Nephron progenitor cell (in vitro differentiated cells): ENCODE results near the gene SVOPL.

Source experiments
- DNase-seq: peaks from one replicate; pipeline ENCODE4 v3.0.0; 2021
- H3K27ac Mint-ChIP-seq: 2 replicates; pipeline ENCODE4 v1.8.0; 2021; ENCODE audit warnings: mild to moderate bottlenecking, moderate library complexity, mixed read lengths
- H3K27me3 Mint-ChIP-seq: 2 replicates; pipeline ENCODE4 v1.8.0; 2021; ENCODE audit warnings: mild to moderate bottlenecking, low read depth, mixed read lengths; ENCODE audit not compliant: poor library complexity
- H3K36me3 Mint-ChIP-seq: 2 replicates; pipeline ENCODE4 v1.8.0; 2021; ENCODE audit warnings: low read depth, mixed read lengths
- H3K4me1 Mint-ChIP-seq: 2 replicates; pipeline ENCODE4 v1.8.0; 2021; ENCODE audit warnings: mixed read lengths
- H3K4me3 Mint-ChIP-seq: 2 replicates; pipeline ENCODE4 v1.8.0; 2021; ENCODE audit warnings: mild to moderate bottlenecking, moderate library complexity, mixed read lengths
- H3K9me3 Mint-ChIP-seq: 2 replicates; pipeline ENCODE4 v1.8.0; 2021; ENCODE audit warnings: mild to moderate bottlenecking, moderate library complexity, mixed read lengths
- CTCF ChIP-seq: fragments of 200-600 bp; sonication (generic); IDR thresholded peaks from 2 replicates; pipeline ENCODE4 v1.5.0; 2021; ENCODE audit warnings: antibody characterized with exemption

Gene SVOPL

GRCh38 chr7:138656952-138657351 is 44.2 kb downstream of the SVOPL start:
- peaks cover 49% of the 10 kb centered on the region for H3K9me3 Mint-ChIP-seq

GRCh38 chr7:138654616-138655015 is 46.5 kb downstream of the SVOPL start:
- Mint-ChIP-seq H3K9me3 (peaks cover 55% of the 10 kb centered on the region), H3K4me3 (no peak overlapping the region), H3K27me3 (peaks cover 5% of the 10 kb centered on the region), H3K4me1 (peaks cover 3% of the 10 kb centered on the region), H3K27ac (no peak overlapping the region), H3K36me3 (peaks cover 4% of the 10 kb centered on the region)
- no peak for DNase-seq
- no peak for TF ChIP-seq CTCF

More at GRCh38 chr7:138656952-138657351, 44.2 kb downstream of the SVOPL start:
- peaks cover 26% of the 10 kb centered on the region for H3K4me1 Mint-ChIP-seq
- DNase-seq: no peak
- no peak overlapping the region for H3K27ac Mint-ChIP-seq
- H3K27me3 Mint-ChIP-seq: peaks cover 2% of the 10 kb centered on the region
- no peak for TF ChIP-seq CTCF
- H3K4me3 Mint-ChIP-seq: no peak overlapping the region
- H3K36me3 Mint-ChIP-seq: peaks cover 4% of the 10 kb centered on the region

GRCh38 chr7:138649506-138649905 is 51.7 kb downstream of the SVOPL start:
- H3K4me3 Mint-ChIP-seq: no peak overlapping the region
- no peak overlapping the region for H3K27ac Mint-ChIP-seq
- peaks cover 32% of the 10 kb centered on the region for H3K9me3 Mint-ChIP-seq
- no peaks in the 10 kb centered on the region for H3K4me1 Mint-ChIP-seq
- TF ChIP-seq CTCF: no peak
- peaks cover 4% of the 10 kb centered on the region for H3K36me3 Mint-ChIP-seq
- H3K27me3 Mint-ChIP-seq: peaks cover 4% of the 10 kb centered on the region
- DNase-seq: no peak

GRCh38 chr7:138645284-138645683 is 55.9 kb downstream of the SVOPL start:
- peaks cover 4% of the 10 kb centered on the region for H3K27me3 Mint-ChIP-seq
- H3K4me3 Mint-ChIP-seq: no peak overlapping the region
- no peak overlapping the region for H3K27ac Mint-ChIP-seq
- H3K4me1 Mint-ChIP-seq: no peaks in the 10 kb centered on the region
- H3K9me3 Mint-ChIP-seq: peaks cover 7% of the 10 kb centered on the region
- TF ChIP-seq CTCF: no peak
- DNase-seq: no peak
- no peaks in the 10 kb centered on the region for H3K36me3 Mint-ChIP-seq

GRCh38 chr7:138632826-138633602 is 68.1 kb downstream of the SVOPL start:
- DNase-seq: no peak
- Mint-ChIP-seq H3K36me3 (no peaks in the 10 kb centered on the region), H3K4me3 (no peak overlapping the region), H3K9me3 (no peaks in the 10 kb centered on the region), H3K4me1 (peaks cover 17% of the 10 kb centered on the region), H3K27me3 (no peaks in the 10 kb centered on the region), H3K27ac (no peak overlapping the region)
- TF ChIP-seq CTCF: no peak

- H3K4me3 Mint-ChIP-seq: no peak overlapping the region
- no peak for TF ChIP-seq CTCF
- DNase-seq: no peak
- no peaks in the 10 kb centered on the region for H3K36me3 Mint-ChIP-seq
- H3K27ac Mint-ChIP-seq: no peak overlapping the region
- H3K4me1 Mint-ChIP-seq: peaks cover 17% of the 10 kb centered on the region
- H3K9me3 Mint-ChIP-seq: no peaks in the 10 kb centered on the region
- no peaks in the 10 kb centered on the region for H3K27me3 Mint-ChIP-seq
These were observed 68.8 kb downstream of the SVOPL start for GRCh38 chr7:138632384-138632783.
